C1 segment of cervical spinal cord (tissue), 14 donors: Measurements from ENCODE around the gene DYSF.

ENCODE experiments used
- DNase-seq, 14 donors: peaks; one replicate each; lab custom pipeline; 2025; lab: John Stamatoyannopoulos, UW

Gene DYSF

GRCh38 chr2:71552861-71553301 lies 99.5 kb downstream of the DYSF start:
- DNase-seq = no peak

GRCh38 chr2:71554028-71554705 lies 100.8 kb downstream of the DYSF start:
- no peak for DNase-seq

- no peak for DNase-seq
Observed at GRCh38 chr2:71554706-71555056, 101.3 kb downstream of the DYSF start.

GRCh38 chr2:71555798-71556454 lies 102.6 kb downstream of the DYSF start:
- DNase-seq = no peak

GRCh38 chr2:71556692-71557250 lies 103.4 kb downstream of the DYSF start:
- no peak for DNase-seq

GRCh38 chr2:71557321-71557720 lies 104.0 kb downstream of the DYSF start:
- no peak for DNase-seq

- no peak for DNase-seq
Observed at GRCh38 chr2:71558300-71559051, 105.1 kb downstream of the DYSF start.

GRCh38 chr2:71559080-71559827 lies 105.9 kb downstream of the DYSF start:
- no peak for DNase-seq

- DNase-seq = no peak
Observed at GRCh38 chr2:71559828-71560637, 106.7 kb downstream of the DYSF start.

GRCh38 chr2:71560638-71561011 lies 107.3 kb downstream of the DYSF start:
- DNase-seq = peak in 1 of 14 donors; percentile 22

- DNase-seq = peak in 1 of 14 donors; percentile 34
Observed at GRCh38 chr2:71561441-71562267, 108.3 kb downstream of the DYSF start.

GRCh38 chr2:71562518-71562917 lies 109.2 kb downstream of the DYSF start:
- DNase-seq = no peak

- DNase-seq = no peak
Observed at GRCh38 chr2:71563872-71564271, 110.5 kb downstream of the DYSF start.

- no peak for DNase-seq
Observed at GRCh38 chr2:71564361-71564760, 111.0 kb downstream of the DYSF start.

GRCh38 chr2:71564790-71565189 lies 111.4 kb downstream of the DYSF start:
- no peak for DNase-seq

- no peak for DNase-seq
Observed at GRCh38 chr2:71566372-71566771, 113.0 kb downstream of the DYSF start.

- no peak for DNase-seq
Observed at GRCh38 chr2:71567625-71568024, 114.3 kb downstream of the DYSF start.

- no peak for DNase-seq
Observed at GRCh38 chr2:71568103-71568502, 114.7 kb downstream of the DYSF start.

GRCh38 chr2:71570511-71570910 lies 117.2 kb downstream of the DYSF start:
- no peak for DNase-seq

GRCh38 chr2:71570951-71571460 lies 117.6 kb downstream of the DYSF start:
- DNase-seq = no peak
